Activated naive CD8-positive, alpha-beta T cell treated with anti-CD3 and anti-CD28 coated beads for 36 hours (primary cell): Measurements from ENCODE around the gene TNIK. TPM values are rescaled to one million over a fixed set of nuclear protein-coding genes. Genes with fewer than 3 reads are reported as not detected.
A peak's percentile ranks its signal among the peaks of the same experiment; 100 is the strongest.

Experiments
- DNase-seq: peaks from one replicate; pipeline ENCODE4 v3.0.0; 2021
- H3K27ac Mint-ChIP-seq: one replicate; pipeline ENCODE4 v1.8.0; 2022; ENCODE audit warnings: mild to moderate bottlenecking, moderate library complexity, mixed read lengths
- H3K27me3 Mint-ChIP-seq: one replicate; pipeline ENCODE4 v1.8.0; 2022; ENCODE audit warnings: mild to moderate bottlenecking, mixed read lengths
- H3K36me3 Mint-ChIP-seq: one replicate; pipeline ENCODE4 v1.8.0; 2021; ENCODE audit warnings: mild to moderate bottlenecking, mixed read lengths
- H3K4me1 Mint-ChIP-seq: one replicate; pipeline ENCODE4 v1.8.0; 2021; ENCODE audit warnings: mixed read lengths
- H3K4me3 Mint-ChIP-seq: one replicate; pipeline ENCODE4 v1.8.0; 2022; ENCODE audit warnings: mild to moderate bottlenecking, moderate library complexity, mixed read lengths
- H3K9me3 Mint-ChIP-seq: one replicate; pipeline ENCODE4 v1.8.0; 2022; ENCODE audit warnings: mixed read lengths
- total RNA-seq, 2 experiments: library from RNA; stranded (reverse); gene quantifications; one replicate each; pipeline ENCODE4 v1.2.3, GENCODE V29; 2021

Gene TNIK
- total RNA-seq, 2 experiments from 2014 or later: 21.3 to 24.6 TPM

GRCh38 chr3:171172070-171172469 is 288.1 kb downstream of the TNIK start:
- peak; percentile 17 for DNase-seq
- Mint-ChIP-seq H3K27ac (no peak overlapping the region), H3K36me3 (peaks cover 15% of the 10 kb centered on the region), H3K9me3 (no peaks in the 10 kb centered on the region), H3K27me3 (no peaks in the 10 kb centered on the region), H3K4me1 (no peaks in the 10 kb centered on the region), H3K4me3 (no peak overlapping the region)

- Mint-ChIP-seq H3K27me3 (no peaks in the 10 kb centered on the region), H3K9me3 (no peaks in the 10 kb centered on the region), H3K27ac (no peak overlapping the region), H3K36me3 (peaks cover 28% of the 10 kb centered on the region), H3K4me3 (no peak overlapping the region), H3K4me1 (peaks cover 17% of the 10 kb centered on the region)
- DNase-seq: no peak
Observed at GRCh38 chr3:171169866-171170265, 290.3 kb downstream of the TNIK start.

GRCh38 chr3:171169443-171169842 is 290.8 kb downstream of the TNIK start:
- Mint-ChIP-seq H3K27ac (no peak overlapping the region), H3K4me3 (no peak overlapping the region)

GRCh38 chr3:171168551-171168950 is 291.7 kb downstream of the TNIK start:
- peaks cover 40% of the 10 kb centered on the region for H3K36me3 Mint-ChIP-seq
- DNase-seq: no peak
- H3K27me3 Mint-ChIP-seq: no peaks in the 10 kb centered on the region

More at GRCh38 chr3:171169443-171169842, 290.8 kb downstream of the TNIK start:
- DNase-seq: no peak
- H3K4me1 Mint-ChIP-seq: peaks cover 17% of the 10 kb centered on the region
- H3K27me3 Mint-ChIP-seq: no peaks in the 10 kb centered on the region
- H3K36me3 Mint-ChIP-seq: peaks cover 32% of the 10 kb centered on the region
- no peaks in the 10 kb centered on the region for H3K9me3 Mint-ChIP-seq

GRCh38 chr3:171168086-171168485 is 292.1 kb downstream of the TNIK start:
- no peak overlapping the region for H3K4me3 Mint-ChIP-seq
- H3K4me1 Mint-ChIP-seq: peaks cover 17% of the 10 kb centered on the region
- no peak overlapping the region for H3K27ac Mint-ChIP-seq
- DNase-seq: no peak
- H3K27me3 Mint-ChIP-seq: no peaks in the 10 kb centered on the region
- H3K9me3 Mint-ChIP-seq: peaks cover 2% of the 10 kb centered on the region
- H3K36me3 Mint-ChIP-seq: peaks cover 43% of the 10 kb centered on the region

More at GRCh38 chr3:171168551-171168950, 291.7 kb downstream of the TNIK start:
- Mint-ChIP-seq H3K27ac (no peak overlapping the region), H3K9me3 (no peaks in the 10 kb centered on the region), H3K4me3 (no peak overlapping the region), H3K4me1 (peaks cover 17% of the 10 kb centered on the region)

- H3K36me3 Mint-ChIP-seq: peaks cover 43% of the 10 kb centered on the region
- DNase-seq: no peak
- peaks cover 17% of the 10 kb centered on the region for H3K4me1 Mint-ChIP-seq
- H3K27me3 Mint-ChIP-seq: no peaks in the 10 kb centered on the region
- H3K9me3 Mint-ChIP-seq: peaks cover 3% of the 10 kb centered on the region
- H3K27ac Mint-ChIP-seq: peak overlapping the region; percentile 80
- no peak overlapping the region for H3K4me3 Mint-ChIP-seq
Observed at GRCh38 chr3:171165983-171166382, 294.2 kb downstream of the TNIK start.

GRCh38 chr3:171165499-171165921 is 294.7 kb downstream of the TNIK start:
- H3K9me3 Mint-ChIP-seq: peaks cover 3% of the 10 kb centered on the region
- peak overlapping the region; percentile 80 for H3K27ac Mint-ChIP-seq
- DNase-seq: peak; percentile 2
- no peaks in the 10 kb centered on the region for H3K27me3 Mint-ChIP-seq
- H3K4me1 Mint-ChIP-seq: peaks cover 17% of the 10 kb centered on the region
- H3K36me3 Mint-ChIP-seq: peaks cover 43% of the 10 kb centered on the region
- peak overlapping the region; percentile 0 for H3K4me3 Mint-ChIP-seq

DNA sequence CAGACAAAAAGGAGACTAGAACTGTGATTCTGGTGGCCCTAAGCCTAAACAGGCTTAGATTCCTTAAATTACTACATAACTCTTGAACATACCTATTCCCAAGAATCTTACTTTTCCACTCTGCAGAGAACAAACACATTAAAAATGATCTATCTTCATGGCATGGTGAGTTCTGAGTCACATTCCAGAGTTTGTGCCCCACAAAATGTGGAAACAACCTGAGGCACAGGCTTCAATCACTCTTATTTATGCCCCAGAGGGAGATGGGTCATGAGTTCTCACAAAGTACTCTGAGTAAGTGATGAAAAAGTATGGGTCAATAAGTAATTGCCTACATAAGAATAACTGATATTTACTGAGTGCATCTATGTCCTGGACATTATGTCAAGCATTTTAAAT is 296.1 kb downstream of the TNIK start:
- Mint-ChIP-seq H3K27ac (no peak overlapping the region), H3K4me3 (no peak overlapping the region)

DNA sequence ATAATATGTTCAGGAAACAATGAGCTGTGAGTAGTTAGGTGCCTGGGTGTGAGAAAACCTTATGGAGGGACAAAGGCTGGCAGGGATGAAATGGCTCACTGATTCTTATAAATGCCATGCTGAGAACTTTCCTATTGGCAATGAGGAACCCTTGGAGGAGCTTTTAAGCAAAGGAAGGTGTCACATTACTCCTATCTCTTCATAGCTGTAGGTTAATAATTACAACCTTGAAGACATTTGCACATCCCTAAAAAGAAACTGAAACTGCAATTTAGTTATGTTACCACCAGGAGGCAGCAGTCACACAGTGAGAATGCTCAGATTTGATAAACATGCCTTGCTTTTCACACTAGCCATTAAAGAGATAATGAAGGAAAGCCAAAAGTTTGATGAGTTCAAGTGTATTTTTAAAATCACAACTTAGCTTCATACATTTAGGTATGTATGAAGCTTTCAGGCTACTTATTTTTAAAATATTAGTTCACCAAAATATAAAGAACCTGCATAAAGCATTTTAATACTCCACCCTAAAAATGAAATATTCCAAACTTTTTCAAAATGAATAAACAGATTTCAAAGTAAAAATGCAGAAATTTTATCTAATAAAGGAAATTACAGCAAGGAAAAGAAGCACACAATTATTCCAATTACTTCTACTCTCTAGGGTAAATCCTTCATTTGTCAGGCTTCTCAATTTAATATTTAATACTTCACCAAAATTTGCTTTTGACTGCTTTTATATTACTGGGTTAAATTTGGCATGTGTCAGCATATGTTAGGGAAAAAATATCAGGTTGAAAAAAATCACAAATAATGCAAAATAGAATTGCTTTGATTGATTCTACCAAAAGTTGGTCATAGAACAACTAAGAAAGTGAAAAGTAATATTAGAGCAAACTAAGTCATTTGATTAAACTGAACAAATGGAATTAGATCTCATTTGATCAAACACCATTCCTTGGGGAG is 296.8 kb downstream of the TNIK start:
- Mint-ChIP-seq H3K36me3 (peaks cover 51% of the 10 kb centered on the region), H3K4me3 (no peak overlapping the region), H3K9me3 (peaks cover 3% of the 10 kb centered on the region), H3K27me3 (no peaks in the 10 kb centered on the region), H3K4me1 (peaks cover 17% of the 10 kb centered on the region), H3K27ac (no peak overlapping the region)
- DNase-seq: no peak

More for the DNA sequence above, 296.1 kb downstream of the TNIK start:
- no peak for DNase-seq
- Mint-ChIP-seq H3K9me3 (peaks cover 3% of the 10 kb centered on the region), H3K27me3 (no peaks in the 10 kb centered on the region), H3K36me3 (peaks cover 46% of the 10 kb centered on the region), H3K4me1 (peaks cover 17% of the 10 kb centered on the region)

GRCh38 chr3:171160325-171160724 is 299.9 kb downstream of the TNIK start:
- H3K36me3 Mint-ChIP-seq: peaks cover 39% of the 10 kb centered on the region
- H3K4me3 Mint-ChIP-seq: no peak overlapping the region
- DNase-seq: no peak
- H3K9me3 Mint-ChIP-seq: peaks cover 3% of the 10 kb centered on the region
- peaks cover under 1% of the 10 kb centered on the region for H3K4me1 Mint-ChIP-seq
- no peak overlapping the region for H3K27ac Mint-ChIP-seq
- H3K27me3 Mint-ChIP-seq: no peaks in the 10 kb centered on the region

DNA sequence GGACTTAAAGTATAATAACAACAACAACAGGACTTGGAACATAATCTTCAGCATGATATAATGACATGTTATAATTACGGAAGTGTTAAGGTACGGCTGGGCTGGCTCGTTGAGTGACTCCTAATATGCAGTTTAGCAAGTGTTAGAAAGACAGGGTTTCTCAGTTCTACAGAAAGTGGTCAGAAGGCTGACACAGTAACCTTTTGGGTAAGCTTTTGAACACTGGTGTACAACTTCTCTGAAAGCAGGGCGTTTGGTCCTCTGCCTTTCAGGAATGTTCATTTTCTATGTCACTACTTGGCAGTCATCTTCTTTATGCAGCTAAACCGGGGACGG is 300.4 kb downstream of the TNIK start:
- H3K9me3 Mint-ChIP-seq: peaks cover 3% of the 10 kb centered on the region
- H3K27ac Mint-ChIP-seq: no peak overlapping the region
- no peaks in the 10 kb centered on the region for H3K27me3 Mint-ChIP-seq
- H3K4me1 Mint-ChIP-seq: no peaks in the 10 kb centered on the region
- no peak for DNase-seq
- H3K4me3 Mint-ChIP-seq: no peak overlapping the region
- peaks cover 37% of the 10 kb centered on the region for H3K36me3 Mint-ChIP-seq

DNA sequence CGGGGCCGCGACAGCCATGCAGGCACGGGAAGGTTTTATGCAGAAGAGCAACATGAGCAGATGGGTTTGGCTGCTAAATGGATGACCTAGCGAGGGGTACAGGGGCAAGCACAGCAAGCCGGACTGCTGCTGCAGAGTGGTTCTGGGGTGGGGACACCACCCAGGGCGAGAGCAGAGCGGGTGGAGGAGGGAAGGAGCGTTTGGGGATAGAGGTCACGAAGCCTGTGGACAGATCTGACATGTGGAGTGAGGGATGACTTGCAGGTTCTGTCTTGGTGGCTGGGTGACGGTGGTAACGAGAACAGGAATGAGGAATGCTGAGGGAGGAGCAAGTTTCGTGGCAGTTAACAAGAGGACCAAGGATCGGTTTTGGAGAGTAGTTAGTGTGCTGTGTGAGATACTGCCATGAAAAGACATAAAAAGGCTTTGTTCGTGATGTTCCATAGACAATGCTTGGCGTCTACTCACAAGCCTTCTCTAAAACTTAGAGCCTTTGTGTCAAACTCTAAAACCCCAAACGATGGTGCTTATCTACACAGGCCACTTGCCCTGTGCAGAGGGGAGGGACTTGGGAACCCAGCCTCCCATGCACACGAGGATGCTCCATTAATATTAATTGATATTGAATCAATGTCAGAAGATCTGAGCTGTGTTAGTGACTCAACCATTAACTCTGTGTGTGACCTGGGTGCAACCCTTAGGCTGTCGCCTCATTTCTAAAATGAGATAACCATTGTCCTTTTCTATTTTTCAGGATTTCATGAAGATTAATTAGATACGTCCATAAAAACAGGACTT is 301.0 kb downstream of the TNIK start:
- H3K4me3 Mint-ChIP-seq: no peak overlapping the region
- no peaks in the 10 kb centered on the region for H3K27me3 Mint-ChIP-seq
- H3K4me1 Mint-ChIP-seq: no peaks in the 10 kb centered on the region
- H3K9me3 Mint-ChIP-seq: peaks cover 3% of the 10 kb centered on the region
- peaks cover 31% of the 10 kb centered on the region for H3K36me3 Mint-ChIP-seq
- no peak for DNase-seq
- no peak overlapping the region for H3K27ac Mint-ChIP-seq

DNA sequence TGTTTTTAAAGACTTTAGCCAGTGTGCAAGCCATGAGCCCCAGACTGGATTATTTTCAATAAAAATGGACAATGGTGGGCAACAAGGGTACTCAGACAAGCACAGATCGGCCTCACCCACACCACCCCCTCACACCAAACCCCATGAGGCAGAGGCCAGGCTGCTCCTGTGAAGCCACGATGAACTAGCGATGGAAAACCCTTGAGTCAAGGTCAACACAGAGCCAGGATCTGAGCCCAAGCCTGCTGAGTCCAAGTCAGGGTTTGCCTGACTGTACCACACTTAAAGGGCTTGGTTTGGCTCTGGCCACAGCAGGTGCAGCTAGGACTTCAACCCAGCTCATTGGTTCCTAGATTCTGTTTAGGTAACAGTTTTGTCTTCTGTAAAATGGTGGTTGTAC is 302.2 kb downstream of the TNIK start:
- Mint-ChIP-seq H3K27ac (no peak overlapping the region), H3K27me3 (no peaks in the 10 kb centered on the region), H3K36me3 (peaks cover 21% of the 10 kb centered on the region), H3K4me3 (no peak overlapping the region), H3K9me3 (peaks cover under 1% of the 10 kb centered on the region), H3K4me1 (no peaks in the 10 kb centered on the region)
- DNase-seq: no peak

DNA sequence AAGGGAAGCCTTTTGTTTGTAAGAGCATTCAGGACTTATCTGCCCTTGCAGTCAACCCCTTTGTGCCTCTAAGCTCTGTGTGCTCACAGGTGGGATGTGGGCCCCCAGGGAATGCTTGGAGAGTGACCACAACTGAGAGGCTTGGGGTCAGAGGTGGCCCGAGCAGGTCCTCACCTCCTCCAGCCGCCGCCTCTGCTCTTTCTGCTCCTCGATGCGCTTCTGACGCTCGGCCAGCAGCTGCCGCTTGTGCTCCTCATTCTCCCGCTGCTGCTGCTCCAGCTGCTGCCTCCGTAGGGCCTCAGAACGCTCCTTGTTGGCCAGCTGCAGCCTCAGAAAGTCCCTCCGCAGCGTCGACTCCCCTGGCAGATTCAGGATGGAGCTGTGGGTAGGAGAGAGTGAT is 302.9 kb downstream of the TNIK start:
- H3K4me1 Mint-ChIP-seq: no peaks in the 10 kb centered on the region
- no peak overlapping the region for H3K4me3 Mint-ChIP-seq
- no peaks in the 10 kb centered on the region for H3K9me3 Mint-ChIP-seq
- H3K36me3 Mint-ChIP-seq: peaks cover 18% of the 10 kb centered on the region
- no peak for DNase-seq
- H3K27ac Mint-ChIP-seq: no peak overlapping the region
- no peaks in the 10 kb centered on the region for H3K27me3 Mint-ChIP-seq

GRCh38 chr3:171156401-171157010 is 303.7 kb downstream of the TNIK start:
- no peak for DNase-seq
- Mint-ChIP-seq H3K4me3 (no peak overlapping the region), H3K36me3 (peaks cover 18% of the 10 kb centered on the region), H3K27me3 (no peaks in the 10 kb centered on the region), H3K4me1 (no peaks in the 10 kb centered on the region), H3K27ac (no peak overlapping the region), H3K9me3 (no peaks in the 10 kb centered on the region)
